HG03159 (cell line): ENCODE data around the gene MYO16.

Source experiments
- ATAC-seq: cut with Tn5 transposase; IDR thresholded peaks from one replicate; pipeline ENCODE4 v1.9.1; 2021; ENCODE audit warnings: mild to moderate bottlenecking, moderate library complexity; ENCODE audit not compliant: unreplicated experiment

Gene MYO16

DNA sequence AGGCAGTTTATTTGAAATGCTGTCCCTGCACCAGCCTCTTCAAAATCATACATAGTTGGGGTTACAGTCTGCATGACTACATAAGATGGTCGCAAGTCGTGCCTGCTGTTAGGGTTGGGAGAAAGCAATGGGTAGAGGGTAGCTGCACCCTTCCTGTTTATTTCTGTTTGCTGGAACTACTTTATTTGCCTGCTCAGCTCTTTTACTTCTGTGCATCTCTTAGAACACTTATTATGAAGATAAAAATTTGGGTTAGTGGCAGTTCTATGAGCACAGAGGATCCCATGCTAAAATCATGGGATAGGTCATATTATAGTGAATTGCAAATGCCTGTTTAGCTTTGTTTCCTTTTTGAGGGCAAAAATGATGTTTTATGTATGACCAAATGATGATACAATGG, 160.1 kb downstream of the MYO16 start:
- ATAC-seq = no peak

DNA sequence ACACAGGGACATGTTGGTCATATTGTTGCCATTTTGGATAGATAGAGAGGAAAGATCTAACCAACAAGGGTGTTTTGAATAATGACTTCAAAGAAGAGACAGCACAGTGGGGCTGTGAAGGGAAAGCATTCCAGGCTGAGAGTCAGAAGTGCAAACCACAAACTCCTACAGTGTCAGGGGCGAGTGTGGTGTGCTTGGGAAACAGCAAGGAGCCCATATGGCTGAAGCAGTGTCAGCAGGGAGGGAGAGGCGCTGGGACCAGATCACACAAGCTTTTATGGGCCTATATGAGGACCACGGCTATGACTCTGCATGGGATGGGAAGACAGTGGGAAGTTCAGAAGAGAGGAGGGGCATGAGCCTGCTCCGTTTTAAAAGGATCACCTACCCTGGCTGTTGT, 166.4 kb downstream of the MYO16 start:
- ATAC-seq = no peak

DNA sequence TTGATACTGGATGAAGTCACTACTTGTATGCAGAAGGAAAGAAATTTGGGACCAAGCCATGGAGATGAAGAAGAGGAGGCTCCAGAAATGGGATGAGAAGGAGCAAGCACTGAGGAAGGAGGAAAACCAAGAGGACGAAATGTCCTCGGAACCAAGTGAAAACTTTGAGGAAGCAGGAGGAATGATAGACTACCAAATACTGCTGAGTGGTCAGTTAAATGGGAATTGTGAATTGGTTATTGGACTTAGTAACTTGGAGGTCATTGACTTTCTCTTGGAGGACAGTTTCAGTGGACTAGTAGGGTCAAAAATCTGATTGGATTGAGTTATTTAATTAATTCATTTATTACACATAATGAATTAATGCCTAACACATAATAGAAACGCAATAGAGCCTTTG, 167.9 kb downstream of the MYO16 start:
- no peak for ATAC-seq

DNA sequence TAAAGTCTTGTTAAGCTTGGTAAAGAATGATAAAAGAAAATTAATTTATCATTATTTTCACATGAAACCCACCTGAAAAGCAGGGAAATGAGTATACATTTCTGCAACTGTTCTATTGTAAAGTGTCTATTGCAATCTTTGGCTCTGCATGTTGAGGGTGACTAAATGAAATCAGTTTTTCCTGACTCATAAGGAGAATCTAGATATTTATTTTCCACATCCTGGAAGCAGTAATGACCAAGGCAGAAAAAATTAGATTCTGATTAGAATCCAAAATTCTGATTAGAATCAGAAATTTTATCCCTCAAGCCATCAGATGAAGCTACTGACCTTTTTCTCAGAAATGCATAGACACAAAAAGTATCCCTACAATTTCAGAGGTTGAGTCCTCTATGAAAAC, 178.4 kb downstream of the MYO16 start:
- ATAC-seq = no peak

DNA sequence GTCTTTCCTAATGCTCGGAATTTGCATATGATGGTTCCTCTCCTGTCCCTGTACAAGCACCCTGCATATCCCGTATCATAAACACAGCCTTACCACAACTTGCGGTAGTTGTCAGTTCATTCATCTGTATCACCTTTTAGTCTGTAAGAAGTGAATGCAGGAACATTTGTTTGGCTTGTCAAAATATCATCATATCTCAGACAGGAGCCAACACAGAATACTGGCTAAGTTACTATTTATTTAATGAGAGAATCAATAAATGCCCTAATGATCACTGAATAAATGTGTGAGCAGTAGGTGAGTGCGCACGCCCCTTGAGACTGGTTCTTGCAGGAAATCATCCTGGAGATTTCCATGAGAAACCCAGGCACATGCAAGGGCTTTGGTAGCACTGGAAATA, 182.8 kb downstream of the MYO16 start:
- ATAC-seq = no peak

DNA sequence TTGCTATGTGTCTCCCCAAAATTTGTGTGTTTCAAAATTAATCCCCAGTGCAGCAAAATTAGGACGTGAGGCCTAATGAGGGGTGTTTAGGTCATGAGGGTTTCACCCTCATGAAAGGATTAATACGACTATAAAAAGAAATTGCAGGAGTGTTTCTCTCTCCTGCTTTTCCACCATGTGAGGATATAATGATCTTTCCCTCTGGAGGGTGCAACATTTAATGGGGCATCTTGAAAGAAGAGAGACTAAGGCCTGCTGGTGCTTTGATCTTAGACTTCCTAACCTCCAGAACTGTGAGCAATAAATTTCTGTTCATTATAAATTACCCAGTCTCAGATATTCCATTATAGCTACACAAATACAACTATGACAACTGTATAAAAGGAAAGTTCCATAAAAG, 183.2 kb downstream of the MYO16 start:
- ATAC-seq = no peak

DNA sequence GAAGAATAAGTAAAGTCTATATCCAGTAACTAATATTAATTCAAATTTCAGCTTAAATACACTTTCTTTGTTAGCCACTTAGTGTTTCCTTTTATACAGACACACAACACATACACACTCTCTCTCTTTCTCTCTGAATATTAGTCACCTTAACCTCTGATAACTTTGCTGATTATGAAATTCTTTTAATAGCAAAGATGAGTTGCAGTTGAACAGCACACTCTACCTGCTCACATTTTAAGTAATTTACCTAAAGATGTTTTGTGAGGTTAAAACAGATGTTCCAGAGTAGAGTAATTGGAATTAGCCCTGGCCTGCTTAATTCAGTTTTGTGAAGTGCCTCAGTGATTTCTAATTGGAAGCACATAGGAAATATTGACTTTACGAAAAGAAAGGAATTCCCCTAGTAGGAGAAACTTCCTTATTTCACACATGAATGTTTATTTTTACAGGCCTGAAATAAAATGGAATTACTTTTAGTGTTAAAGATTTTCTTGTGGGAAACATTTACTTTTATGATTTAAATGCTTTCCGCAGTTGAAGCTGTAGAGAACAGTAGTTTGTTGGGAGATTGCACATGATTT, 184.3 kb downstream of the MYO16 start:
- ATAC-seq = no peak

DNA sequence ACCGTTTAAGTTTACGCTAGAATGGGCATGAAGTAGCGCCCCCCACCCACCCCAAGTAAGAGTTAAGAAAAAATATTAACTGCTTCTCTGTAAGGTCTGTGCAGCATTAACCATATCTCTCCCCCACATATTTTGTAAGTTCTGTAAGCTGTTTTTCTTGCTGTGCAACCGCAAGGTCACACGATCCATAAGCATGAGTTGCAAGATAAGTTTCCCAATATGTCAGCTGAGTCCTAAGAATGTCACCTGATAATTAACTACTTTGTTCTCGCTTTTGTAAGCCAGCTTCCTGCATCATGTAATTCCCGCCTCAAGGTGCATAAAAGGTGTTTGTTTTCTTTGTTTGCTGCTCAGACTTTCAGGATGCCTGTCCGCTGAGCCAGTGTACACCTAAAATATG, 187.0 kb downstream of the MYO16 start:
- no peak for ATAC-seq

DNA sequence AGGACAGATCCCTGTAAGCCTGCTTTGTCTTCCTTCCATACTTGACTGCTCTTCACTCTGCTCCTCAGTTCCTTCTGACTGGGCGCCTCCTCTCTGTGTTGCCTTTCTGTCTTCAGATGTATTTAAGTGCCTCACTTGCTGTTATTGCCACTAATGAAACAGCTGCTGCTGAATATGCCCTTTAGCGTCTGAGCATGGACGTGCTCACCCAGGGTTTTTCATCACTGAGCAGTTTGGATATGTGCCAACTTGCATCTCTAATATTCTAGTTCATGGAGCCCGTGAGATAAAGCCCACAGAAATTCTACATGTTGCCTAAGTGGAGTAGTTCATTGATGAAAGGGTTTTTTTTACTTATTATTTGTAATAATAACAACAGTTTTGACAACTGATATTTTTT, 198.2 kb downstream of the MYO16 start:
- no peak for ATAC-seq

DNA sequence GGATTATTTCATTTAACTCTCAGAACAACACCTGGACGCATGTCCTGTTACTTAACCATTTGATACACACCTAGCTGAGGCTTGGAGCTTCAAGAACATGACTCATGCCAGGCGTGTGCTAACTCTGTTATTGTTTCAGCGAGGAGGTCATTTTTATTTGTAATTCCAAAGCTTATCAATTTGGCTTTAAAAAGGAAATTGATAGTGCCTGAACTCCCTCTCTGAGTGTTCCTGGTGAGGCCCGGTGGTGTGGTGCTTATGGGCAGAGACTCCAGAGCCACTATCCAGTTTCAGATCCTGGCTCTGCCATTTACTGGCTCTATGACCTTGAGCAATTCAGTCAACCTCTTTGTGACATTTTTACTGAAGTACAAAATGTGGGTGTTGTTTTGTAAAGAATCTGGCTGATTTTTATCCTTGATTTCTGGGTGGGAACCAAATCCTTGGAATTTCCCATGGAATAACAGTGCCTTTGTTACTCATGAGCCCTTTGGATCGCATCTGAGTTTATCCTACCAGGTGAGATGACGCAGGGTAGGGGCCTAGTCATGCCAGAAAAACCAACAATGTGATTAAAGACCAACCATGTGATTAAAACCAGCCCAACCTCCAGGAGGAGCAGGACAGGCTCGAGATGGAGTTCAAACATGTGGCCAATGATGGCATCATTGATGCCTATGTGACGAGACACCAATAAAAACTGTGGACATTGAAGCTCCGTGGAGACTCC, 198.8 kb downstream of the MYO16 start:
- ATAC-seq = no peak

DNA sequence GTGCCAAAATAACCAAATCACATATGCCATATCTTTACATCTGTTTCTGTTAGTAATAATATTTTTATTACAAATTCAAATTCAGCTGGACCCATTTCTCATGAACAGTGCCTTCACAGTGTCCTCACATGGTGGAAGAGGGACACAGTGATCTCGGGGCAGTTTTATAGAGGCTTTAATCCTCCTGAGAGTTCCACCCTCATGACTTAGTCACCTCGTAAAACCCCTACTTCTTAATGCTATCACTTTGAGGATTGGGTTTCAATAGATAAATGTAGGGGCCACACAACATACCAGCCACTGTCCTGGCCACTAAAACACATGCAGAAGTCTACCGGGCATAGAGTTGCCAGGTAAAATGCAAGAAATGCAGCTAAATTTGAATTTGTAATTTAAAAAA, 201.5 kb downstream of the MYO16 start:
- no peak for ATAC-seq

DNA sequence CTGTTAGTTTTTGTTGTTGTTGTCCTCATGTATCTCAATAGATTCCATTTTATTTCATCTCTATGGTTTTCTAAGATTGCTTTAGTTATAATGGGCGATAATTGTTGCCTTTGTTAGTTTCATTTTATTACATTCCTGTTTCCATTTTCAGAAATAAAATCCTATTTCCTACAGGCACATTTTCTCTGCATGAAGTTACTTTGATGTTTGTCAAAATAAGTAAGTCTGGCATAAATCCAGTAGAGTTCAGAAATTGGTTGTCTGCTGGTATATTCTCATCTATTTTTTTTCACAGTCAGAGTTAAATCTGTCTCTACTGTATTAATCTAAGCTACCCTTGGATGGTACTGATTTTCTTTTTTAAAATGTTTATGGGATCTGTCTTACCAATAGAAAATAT, 204.1 kb downstream of the MYO16 start:
- no peak for ATAC-seq

DNA sequence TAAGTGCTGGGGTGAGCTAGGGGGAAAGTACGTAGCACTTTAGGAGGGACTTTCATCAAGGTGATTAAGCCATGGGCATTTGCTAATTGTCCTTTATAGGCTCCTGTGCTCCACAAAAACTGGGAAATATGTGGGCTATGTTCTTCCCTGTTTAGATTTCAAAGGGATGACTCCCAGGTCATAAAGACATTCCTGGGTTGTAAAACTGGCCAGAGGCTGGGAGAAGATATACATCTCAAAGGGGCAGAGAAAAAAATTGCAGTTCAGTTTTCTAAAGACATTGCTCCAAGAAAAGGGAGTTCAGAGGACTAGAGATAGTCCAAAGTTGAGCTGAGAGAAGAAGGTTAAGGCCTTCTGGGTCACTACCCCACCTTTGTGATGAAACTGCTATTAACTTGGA, 204.8 kb downstream of the MYO16 start:
- ATAC-seq = no peak

DNA sequence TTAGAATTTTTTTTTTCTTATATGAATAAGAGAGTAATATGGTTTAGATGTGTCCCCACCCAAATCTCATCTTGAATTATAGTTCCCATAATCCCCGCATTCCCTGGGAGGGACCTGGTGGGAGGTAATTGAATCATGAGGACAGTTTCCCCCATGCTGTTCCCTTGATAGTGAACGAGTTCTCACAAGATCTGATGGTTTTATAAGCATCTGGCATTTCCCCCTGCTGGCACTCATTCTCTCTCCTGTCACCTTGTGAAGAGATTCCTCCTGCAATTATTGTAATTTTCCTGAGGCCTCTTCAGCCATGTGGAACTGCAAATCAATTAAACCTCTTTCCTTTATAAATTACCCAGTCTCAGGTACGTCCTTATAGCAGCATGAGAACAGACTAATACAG, 205.7 kb downstream of the MYO16 start:
- no peak for ATAC-seq

DNA sequence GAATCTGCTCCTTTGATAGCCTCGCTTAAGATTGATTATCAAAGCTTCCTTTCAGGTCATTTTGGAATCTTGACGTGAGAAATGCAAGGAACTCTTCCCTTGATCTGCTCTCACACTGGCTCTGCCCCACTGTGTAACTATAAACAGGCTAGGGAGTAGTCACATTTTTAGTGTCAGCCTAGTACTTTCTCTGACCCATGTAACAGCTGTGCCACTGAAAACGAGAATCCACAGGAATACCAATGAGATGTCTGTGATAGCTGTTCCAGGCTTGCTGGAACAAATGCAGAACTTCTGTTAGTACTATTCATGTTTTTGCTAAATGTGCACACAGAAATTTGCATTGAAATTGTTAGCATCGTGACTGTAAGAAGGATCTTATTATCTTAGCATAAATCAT, 221.3 kb downstream of the MYO16 start:
- no peak for ATAC-seq

DNA sequence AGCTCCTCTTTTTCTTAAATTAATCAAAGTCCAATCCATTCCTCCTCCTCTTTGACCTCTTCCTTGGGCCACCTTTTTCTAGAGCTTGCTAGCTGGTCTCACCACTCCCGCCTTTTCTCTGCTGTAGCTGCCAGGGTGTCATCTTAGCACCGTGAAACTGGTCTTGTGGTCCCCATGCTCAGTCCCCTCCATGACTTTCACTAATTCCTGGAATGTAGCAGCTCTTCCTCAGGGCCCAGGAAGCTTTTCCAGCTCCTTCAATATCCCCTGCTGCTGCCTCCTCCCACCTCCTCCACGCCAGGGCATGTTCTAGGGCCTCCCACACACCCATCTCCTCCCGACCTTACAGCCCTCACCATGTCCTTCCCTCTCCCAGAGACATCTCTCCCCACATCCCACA, 222.2 kb downstream of the MYO16 start:
- ATAC-seq = no peak

DNA sequence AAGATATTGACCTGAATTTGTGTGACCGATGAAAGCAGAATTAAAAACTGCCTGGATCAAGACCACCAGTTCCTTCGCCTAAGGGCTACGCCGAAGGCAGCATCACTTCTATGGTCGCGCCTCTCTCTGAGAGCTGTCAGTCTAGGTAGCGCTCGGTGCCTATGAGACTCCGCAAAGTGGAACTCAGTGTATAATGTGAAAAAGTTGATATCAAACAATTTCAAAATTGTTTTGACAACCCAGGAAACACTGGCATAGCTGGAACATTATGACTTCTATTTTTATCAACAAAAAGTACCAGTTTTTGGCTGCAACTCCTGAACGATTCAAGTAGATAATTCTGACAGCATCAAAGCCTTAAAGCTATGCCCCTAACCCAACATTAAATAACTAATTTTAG, 223.6 kb downstream of the MYO16 start:
- no peak for ATAC-seq

DNA sequence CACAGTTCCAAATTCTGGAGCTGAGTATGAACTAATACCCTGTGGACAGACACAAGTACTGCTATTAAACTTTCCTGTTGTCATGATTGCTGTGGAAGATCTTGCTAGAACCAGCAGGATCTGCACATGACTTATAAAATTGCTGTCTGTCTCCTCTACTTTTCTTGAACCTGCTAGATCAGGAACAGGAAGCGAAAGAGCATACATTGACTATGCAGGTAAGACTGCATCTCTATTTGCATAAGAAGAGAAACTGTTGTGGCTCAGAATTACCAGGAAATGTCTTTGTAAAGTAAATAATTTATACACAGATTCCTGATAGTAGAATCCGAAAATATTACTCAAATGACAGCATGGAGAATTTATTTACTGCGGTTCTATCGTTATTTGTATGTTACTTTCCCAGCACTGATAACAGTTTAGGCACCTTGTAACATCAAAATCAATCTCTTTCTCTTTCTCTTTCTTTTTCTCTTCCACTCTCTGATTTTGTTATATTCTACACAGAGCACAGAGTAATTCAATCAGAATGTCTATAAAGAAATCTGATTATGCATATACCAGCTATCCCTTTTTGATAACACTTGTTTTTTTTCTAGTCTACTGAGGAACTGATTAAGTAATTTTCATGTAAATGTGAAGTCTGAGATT, 226.5 kb downstream of the MYO16 start:
- peak; percentile 91 for ATAC-seq

DNA sequence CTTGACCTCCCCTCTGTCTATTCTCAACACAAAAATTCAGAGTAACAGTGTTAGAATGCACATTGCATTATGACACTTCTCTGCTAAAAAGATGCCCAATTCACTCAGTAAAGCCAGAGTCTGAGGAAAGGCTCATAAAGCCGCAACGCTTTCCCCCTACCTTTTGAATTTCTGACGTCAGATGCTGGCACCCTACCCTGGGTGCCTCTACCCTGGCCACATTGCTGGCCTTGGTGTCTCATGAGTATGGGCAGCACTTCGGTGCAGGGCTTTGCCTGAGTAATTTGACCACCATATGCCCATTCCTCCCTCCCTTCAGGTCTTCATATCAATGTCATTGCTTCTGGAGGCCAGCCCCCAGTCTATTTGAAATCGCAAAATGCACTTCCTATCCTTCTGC, 229.3 kb downstream of the MYO16 start:
- no peak for ATAC-seq

DNA sequence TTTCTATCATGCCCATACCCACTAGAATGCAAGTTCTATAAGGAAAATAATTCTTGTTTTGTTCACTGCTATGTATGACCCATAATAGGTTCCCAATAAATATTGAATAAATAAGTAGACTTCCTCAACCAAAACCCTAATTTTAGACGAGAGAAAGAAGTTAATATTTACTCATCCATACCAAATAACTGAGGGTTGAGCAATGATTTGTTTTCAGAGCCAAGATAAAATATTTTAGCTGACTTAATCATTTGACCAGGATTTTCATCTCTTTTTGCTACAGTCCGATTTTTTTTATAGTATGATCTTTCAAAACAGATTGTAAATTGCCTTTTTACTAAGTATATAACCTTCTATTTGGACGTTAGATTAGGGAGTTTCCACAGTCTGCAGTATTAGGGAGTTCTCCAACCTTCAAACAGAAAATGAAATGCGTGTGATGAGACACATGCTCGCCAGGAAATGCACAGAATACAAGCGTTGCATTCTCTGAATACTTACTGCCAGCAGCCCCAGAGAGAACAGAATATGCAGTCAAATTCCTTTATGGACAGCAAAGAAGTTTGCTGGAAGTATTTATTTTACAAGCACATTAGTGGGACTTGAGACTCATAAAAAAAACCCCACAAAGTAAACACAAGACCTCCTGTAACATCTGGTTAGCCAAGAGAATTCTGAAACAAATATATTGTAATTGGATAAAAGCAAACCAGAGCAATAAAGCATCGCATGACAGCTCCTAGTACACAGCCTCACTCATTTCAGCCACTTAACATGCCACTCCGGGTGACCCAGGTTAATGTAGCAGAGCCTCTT, 230.0 kb downstream of the MYO16 start:
- no peak for ATAC-seq

DNA sequence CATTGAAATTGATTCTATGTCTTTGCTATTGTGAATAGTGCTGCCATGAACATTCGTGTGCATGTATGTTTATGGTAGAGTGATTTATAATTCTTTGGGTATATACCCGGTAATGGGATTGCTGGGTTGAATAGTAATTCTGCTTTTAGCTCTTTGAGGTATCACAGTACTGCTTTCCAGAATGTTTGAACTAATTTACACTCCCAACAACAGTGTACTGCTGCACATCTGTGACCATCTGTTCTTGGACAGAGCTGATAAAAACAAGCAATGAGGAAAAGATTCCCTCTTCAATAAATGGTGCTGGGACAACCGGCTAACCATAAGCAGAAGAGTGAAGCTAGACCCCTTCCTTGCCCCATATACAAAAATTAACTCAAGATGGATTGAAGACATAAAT, 231.0 kb downstream of the MYO16 start:
- no peak for ATAC-seq

DNA sequence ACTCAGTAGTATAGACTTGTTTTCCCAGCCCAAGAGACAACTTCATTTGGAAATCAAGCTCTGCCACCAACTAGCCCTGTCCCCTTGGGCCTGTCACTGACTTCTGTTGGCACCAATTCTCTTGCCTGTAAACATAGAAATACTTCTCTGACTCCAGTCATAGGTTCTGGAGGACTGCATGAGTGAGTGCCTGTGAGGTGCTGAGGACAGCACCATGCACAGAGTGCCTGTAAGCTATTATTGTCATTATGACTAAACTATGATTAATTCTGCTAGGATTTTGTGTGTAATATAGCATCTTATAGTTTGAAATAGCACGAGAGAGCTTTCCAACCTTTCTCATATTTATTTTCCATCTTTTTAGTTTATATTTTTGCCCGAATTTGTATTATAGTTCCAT, 247.9 kb downstream of the MYO16 start:
- no peak for ATAC-seq
